Activated CD8-positive, alpha-beta memory T cell treated with anti-CD3 and anti-CD28 coated beads, Interleukin-2, amount 50 U/mL, for 24 hours (primary cell): ENCODE measurements around the gene ARHGAP18.

ENCODE experiments used
- DNase-seq: peaks from one replicate; pipeline ENCODE4 v3.0.0-alpha.2; 2020; ENCODE audit errors: extremely low read depth

The ARHGAP18 gene, protein sequence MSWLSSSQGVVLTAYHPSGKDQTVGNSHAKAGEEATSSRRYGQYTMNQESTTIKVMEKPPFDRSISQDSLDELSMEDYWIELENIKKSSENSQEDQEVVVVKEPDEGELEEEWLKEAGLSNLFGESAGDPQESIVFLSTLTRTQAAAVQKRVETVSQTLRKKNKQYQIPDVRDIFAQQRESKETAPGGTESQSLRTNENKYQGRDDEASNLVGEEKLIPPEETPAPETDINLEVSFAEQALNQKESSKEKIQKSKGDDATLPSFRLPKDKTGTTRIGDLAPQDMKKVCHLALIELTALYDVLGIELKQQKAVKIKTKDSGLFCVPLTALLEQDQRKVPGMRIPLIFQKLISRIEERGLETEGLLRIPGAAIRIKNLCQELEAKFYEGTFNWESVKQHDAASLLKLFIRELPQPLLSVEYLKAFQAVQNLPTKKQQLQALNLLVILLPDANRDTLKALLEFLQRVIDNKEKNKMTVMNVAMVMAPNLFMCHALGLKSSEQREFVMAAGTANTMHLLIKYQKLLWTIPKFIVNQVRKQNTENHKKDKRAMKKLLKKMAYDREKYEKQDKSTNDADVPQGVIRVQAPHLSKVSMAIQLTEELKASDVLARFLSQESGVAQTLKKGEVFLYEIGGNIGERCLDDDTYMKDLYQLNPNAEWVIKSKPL

DNA sequence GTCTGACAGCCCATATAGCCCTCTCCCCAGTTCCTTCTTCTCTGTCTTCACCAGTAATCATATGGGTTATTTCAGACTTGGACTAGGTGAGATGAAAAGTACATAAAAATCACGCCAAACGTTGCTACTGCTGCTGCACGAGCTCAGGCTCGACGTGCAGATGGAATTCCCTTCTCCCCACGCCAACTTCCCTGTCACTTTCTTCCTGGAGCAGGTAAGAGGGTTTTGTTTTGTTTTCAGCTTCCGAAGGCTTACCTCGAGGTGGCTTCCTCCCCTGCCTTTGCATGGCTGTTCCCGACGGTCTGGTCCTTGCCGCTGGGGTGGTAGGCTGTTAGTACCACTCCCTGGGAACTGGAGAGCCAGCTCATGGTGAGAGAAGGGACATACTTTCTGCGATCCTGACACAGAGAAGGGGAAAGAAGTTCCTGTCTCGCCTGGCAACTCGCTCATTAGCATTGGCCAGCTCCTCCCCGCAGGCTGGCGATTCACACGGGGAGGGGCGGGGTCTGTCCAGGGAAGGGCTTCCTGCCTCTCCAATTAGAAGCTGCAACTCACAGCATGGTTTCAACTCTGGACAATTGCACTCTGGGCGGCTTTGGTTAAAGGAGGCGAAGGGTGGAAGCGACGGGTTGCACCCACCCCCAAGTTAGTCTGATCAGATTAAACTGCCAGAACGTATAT lies at the start of gene ARHGAP18:
Gene ARHGAP18, minus strand, starts transcription at position 409 of the 681 bp plus-strand sequence. Its CDS starts 41 bp downstream, at position 368.
- DNase-seq = peak; percentile 37

DNA sequence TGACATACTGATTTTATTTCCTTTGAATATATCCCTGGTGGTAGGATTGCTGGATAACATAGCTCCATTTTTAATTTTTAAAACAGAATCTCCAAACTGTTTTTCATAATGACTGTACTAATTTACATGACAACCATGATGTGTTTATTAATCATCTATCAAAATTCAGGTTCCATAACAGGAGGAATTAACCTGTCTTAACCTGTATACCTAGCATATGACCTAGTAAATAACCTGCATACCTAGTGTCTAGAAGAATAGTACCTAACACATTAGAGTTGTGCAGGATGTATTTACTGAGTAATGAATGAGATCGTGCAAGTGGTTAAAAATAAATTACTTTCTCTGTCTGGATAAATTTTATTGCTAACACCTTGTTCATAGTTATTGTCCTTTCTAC lies 45.8 kb upstream of the ARHGAP18 start:
- DNase-seq = no peak

DNA sequence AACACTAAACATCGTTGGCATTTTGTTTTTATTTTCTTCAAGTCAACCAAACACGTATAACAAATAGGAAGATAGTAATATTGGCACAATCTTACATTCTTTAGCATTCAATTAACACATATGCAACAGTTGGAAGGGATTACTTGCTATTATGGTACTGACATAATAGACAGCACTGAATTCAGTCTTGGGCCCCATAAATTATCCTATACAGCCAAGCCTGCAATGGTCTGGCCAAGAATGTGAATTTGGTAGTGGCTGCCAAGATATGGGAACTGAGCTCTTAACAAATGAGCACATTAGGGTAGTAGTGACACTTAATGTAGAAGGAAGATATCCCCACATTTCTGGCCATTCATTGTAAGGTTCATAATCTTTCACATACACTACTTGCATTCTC lies 44.8 kb upstream of the ARHGAP18 start:
- DNase-seq = no peak

DNA sequence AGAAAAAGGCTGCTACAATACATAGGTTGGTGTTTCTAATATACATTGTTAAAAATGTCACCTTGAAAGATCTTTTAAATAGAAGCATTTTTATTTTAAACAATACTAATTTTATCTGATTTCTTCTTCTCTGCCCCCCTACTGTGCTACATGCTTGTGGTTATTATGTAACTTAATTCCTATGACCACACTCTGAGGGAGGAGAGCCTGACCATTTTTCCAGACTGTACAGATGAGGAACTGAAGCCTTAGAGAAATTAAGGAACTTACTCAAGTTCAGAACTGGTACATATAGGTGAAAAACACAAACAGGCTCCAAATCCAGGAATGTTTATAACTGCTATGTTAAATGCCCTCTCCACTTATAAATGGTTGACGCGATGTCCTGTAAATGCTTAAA lies 43.4 kb upstream of the ARHGAP18 start:
- no peak for DNase-seq

DNA sequence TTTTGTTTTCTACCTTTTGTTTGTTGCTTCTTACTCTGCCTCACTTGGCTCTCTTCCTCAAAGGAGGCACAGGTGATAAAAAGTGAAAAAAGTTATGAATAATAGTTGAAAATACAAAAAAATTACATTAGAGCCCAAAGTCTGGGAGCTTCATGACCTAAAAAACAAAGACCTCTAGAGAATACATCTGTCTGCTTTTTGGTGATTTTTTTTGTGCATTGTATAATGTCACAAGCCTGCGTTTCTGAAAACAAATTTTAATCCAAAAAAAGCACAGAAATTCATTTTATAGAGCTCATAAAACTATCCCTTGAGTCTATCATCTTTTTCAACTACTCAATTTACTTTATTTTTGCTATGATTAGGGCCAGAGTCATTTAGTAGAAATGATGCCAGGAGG lies 41.4 kb upstream of the ARHGAP18 start:
- DNase-seq = no peak

DNA sequence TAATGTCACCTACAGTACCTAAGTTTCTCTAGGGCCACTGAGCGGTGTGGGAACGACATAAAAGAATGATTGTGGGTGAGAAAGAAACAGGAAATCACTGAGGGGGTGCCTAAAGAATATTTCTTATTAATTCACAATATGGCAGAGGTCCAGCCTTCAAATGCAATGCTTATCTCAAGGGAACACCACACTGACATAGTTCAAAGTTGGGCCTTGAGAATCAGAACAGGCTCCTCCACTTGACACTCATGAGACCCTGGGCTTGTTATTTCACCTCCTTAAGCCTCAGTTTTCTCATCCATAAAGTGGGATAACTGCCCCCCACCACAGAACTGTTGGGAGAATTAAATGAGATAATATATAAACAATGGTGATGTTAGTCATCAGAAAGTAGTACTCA lies 40.4 kb upstream of the ARHGAP18 start:
- no peak for DNase-seq

DNA sequence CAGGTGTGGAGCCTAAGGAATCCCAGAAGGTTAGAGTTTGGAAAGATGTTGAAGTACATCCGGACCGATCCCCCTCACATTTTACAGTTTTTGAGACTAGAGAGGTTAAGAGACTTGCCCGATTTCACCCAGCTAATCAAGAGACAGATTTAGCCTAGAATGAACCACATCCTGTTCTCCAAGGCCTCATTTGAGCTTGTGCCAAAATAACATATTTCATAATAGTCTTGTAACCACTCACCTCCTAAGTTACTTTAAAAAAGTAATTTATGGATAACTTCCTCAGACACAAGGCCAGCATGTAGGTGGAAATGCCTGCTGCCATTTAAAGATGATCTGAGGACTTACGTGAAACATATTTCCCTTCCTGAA lies 39.8 kb upstream of the ARHGAP18 start:
- DNase-seq = no peak

DNA sequence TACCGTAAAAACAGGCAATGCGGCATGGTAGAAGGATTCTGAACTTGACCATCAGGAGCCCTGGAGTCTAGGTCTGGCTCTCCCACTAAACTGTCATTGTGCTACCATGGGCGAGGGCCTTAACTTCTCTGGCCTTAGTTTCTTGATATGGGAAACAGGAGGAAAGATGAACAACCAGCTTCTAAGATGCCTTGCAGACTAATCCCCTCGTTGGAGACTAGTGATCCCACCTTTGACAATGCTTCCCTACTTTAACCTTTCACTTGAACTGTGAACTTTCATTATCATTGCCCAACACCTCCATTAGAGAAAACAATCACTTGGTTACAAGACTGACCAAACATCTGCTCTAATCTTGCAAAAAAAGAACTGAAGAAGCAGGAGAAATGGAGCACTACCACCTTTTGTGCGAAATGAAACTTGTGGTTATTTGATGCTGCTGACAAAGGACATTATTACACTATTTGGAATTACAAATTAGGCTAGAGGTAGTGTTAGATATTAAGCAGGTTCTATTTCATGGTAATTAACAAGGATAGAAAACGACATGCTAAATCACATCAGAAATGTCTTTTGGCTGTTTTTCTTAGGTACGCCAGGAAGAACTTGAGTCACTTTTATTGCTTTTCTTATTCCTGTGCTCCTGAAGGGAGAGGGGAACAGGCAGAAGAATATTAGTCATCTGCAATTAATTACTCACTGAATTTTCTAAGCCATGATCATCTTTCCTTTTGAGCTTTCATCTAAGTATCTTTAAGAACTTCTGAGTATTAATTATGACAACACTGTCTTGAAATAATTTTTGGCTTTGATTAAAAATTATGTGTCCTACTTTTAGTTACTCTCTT lies 39.1 kb upstream of the ARHGAP18 start:
- no peak for DNase-seq

DNA sequence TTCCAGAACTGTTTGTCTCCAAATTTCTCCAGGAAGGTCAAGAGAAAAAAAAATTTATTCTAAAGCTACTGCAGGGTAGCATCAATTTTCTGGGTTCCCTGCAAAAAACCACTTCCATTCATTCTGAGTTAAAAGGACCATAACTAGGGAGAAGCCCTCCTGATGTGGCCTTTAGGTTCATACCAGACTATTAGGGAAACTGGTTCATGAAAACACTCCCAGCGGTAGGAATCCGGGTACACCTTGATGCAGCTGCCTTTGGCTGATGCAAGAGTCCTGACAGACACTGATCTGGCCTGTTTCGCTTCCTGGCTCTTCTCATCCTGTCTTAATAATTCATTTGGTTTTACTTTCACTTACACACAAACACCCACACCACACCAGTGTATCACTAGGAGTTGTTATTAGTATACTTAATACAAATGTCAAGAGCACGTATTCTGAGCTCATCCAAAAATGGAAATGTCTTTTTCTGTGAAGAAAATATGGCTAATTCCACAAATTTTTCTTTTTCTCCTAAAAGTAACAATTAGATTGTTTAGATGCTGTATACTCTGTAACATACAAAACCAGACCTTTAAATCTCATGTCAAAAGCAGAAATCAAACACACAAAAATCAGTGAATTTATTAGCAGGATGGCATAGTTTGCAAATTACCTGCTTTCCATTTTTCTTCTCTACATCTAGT lies 38.4 kb upstream of the ARHGAP18 start:
- DNase-seq = peak; percentile 23

DNA sequence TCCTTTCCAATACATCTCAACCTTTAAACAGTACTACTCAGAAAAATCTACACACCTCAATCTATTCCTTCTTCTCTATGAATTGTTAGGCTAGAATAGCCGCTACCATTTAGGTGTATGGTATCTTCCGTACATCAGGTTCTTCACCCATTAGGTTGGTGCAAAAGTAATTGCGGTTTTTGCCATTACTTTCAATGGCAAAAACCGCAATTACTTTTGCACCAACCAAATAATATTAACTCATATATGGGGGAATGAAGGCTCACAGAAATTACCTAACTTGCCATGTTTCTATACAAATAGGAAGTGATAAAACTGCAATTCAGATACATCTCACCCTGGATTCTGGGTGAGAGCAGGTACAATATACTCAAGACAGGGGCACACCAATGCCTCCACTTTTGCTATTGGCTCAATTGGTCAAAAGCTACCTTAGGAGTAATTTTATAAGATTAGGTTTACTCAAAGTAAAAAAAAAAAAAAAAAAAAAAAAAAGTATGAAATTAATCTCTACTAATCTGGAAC lies 37.7 kb upstream of the ARHGAP18 start:
- no peak for DNase-seq

DNA sequence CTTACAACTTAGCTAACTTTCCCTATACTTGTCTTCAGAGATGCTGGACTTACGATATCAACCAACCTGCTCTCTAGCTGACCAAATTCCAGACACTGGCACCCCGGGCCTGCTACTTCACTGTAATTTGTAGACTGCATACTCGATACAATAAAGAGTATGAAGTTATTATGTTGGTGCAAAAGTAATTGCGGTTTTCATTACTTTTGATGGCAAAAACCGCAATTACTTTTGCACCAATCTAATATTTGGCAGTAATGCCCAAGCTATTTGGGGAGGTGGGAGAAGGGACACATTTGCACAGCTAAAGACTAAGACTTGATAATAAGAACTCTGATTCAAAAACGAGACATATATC lies 34.9 kb upstream of the ARHGAP18 start:
- DNase-seq = no peak

DNA sequence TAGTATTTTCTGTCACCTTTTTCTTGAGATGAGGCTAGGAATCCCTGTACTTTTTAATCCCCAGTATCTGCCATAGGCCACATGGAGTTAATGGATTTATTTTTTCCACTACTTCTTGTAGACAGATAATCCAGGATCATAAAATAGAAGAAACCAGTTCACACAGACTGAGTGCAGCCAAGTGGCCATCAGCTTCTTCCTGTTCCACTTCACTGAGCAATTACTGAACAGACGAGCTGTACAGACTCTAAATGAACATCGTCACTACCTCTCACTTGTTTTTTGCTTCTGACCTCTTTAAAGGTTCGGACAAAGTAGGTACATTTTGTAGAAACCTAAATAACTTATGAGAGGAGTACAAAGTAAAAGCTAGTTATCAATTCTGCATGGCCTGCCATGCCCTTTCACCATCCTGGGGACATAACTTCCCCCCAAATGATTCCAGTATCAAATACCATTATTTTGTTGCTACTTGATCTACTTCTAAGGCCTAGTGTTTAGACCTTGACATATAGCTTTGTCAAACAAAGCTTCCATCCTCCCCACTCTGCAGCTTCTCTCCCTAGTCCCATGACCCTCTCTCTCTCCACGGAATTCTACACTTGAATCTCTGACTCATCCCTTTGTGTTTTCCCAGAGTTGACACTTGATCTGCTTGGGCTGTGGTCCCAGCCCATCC lies 34.4 kb upstream of the ARHGAP18 start:
- no peak for DNase-seq

DNA sequence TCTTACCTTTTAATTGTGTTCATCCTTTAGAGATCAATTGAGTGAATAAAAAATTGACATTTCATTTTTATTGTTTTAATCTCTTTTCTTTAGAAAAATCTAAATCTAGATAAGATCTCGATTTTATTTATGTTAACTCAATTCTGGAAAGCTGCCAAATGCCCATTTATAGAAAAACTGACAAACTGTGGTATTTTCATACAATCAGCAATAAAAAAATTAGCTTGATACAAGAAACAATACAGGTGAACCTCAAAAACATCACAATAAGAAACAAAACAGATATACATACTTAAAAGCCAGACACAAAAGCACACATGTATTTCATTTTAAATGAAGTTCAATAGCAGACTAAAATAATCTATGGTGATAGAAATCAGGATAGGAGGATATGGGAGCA lies 30.0 kb upstream of the ARHGAP18 start:
- DNase-seq = no peak

DNA sequence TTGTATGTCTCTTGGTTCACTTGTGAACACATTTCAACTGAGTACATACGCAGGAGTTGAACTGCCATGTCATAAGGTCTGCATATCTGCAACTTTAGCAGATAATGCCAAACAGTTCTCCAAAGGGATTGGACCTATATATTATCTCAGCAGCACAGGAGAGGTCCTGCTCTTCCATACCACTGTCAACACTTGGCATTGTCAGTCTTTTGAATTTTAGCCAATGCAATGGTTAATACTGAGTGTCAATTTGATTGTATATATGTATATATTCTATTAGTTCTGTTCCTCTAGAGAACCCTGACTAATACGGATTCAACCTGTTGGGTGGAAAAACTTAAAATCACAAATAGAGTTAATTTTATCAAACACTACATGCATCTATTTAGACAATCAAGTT lies 26.1 kb upstream of the ARHGAP18 start:
- DNase-seq = no peak

DNA sequence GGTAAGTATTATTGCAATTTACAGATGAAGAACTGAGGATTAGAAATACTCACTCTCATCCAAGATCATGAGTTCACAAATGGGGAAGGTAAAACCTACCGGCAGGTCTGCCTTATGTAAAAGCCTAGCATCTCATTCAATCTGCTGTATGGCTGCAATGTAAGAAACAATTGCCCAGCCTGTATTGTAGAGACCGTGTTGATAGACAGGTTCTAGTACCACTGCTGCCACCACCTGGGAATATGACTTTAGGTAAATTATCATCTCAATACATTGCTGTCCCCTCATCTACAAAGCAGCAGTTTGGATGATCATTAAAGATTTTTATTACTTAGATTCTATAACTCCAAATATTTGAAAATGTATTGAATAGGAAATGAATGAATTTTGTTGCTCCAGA lies 23.3 kb upstream of the ARHGAP18 start:
- no peak for DNase-seq

DNA sequence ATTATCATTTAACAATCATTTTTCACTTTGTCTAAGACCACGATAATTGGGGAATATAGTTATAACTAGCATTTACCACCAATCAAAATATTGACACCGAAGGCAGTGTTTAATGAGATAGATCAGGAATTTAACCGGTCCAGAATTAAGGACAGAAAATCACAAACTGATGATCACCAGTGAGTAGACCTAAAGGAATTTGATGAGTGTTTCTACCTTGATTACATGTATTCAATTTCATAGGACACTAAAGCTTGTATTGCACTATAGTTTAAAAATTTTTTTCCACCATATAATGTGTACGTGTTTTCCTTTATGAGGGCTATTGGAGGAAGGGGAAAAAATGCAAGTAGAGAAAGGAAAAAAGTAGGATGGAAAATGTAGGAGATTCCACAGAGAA lies 22.6 kb upstream of the ARHGAP18 start:
- DNase-seq = no peak

DNA sequence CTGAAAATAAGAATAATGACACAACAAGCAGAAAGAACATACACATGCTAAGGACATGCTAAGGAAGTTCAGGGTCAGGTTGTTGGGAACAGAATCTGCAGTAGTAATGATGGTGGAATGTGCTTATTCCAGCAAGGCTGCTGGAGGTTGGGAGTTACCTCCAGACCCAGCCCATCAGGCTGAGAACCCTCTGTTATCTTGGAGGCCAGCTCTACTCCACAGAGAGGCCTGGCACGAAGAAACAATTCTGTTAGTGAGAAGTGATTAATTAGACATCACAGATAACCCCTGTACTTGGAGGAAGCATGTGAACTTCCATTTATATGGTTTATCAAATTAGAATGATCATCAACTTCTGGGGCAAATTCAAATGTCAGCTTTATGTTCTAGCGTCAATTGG lies 22.1 kb upstream of the ARHGAP18 start:
- no peak for DNase-seq

DNA sequence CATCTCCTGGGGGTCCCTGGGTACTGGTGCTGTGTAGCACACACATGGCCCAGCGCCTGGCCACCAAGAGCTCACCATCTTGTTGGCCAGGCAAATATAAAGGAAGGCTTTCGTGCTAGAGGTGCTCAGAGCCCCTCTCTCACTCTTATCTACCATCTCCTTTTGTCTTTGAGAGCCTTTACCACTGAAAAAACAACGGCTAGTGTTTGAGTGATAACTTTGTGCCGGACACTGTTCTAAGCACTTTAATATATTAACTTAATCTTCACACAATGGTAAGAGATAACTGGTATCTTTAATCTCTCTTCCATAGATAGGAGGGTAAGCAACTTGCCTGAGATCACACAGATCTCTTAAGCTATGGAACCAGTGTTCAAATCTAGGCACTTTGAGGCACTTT lies 21.5 kb upstream of the ARHGAP18 start:
- no peak for DNase-seq

DNA sequence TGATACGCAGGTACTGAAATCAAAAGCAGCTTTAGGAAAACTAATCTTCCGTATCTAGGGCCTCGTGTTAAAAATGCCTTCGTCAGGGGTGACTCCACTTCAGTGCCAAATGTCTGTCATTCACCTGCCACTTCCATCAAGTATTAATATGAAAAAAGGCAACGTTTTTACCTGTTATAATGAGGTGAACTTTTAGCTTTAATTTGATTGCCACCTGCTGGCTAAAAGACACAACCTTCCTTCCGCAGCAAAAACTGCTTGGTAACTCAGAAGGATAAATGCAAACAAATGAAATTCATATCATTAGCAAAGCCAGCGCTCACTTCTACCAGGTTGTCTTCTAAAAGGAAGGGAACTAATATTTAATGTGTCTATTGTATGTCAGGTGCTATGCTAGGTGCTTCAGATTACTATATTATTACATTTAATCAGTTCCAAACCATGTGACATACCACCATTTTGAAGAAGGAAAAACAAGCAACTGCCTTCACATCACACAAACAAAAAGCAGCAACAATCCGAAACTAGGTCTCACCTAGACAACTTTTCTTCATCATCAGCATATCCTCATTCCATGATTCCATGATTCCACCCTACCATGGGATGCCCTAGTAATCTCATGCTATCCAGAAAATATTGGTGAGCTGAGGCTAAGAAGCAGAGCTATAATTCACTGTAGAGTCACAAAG lies 20.6 kb upstream of the ARHGAP18 start:
- no peak for DNase-seq

DNA sequence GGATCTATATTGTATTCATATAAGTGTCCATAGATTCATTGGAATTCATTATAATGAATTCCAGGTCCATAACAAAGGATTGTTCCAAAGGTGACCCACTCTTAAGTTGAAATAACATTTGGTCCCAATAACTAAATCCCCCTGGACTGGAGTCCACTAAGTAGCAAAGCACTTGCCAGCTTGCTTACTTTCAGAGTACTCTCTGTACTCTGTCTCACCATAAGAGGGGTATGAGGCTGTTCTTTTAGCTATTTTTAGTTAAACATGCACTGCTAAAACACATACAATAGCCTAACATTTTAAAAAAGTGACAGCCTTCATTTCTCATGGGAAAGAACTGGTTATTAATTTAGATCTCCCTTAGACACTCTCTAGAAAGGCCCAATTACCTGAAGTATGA lies 16.7 kb upstream of the ARHGAP18 start:
- no peak for DNase-seq
